ENCODE data around the gene ZNF219. TPM values are rescaled to one million over a fixed set of nuclear protein-coding genes. Genes with fewer than 3 reads are reported as not detected.

Gene ZNF219
- total and polyA plus RNA-seq, 2 of the 13 experiments (the other 11 are each of a cell fraction or from before 2014, with no cell fraction given), result 34.5 to 36.6 TPM

DNA sequence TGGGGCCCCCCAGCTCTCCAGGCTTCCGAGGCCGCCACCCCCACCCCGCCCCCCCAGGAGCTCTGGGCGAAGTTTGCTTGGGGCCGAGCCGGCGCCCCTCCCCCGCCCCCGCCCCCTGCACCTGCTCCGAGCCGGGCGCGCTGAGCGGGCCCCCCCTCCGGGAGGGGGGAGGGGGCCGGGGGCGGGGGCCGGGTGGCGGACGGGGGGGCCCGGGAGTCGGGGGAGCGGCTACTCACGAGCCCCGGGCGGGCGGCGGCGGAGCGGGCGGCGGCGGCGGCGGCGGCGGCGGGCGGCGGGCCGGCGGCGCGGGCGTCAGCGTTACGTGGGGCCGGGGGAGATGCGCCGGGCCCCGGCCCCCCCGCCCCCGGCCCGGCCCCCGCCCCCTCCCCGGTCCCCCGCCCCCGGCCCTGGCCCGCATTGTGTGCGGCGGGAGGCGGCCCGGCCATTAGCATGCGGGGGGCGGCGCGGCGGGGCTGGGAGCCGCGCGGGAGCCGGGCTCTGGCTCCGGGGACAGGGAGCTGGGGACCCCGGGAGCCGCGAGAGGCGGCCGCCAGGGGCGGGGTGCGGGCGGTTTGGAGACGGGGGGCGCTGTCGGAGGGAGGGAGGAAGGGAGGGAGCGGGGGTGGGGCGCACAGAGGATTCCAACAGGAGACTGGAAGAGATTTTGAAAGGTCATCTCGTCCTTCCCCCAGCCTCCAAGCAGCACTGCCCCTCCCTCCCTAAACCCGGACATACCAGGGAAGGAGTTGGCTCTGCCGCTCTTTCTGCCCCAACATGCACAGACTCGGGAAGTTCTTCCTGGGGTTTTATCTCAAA, at the start of gene ZNF219 (continued):
- TF ChIP-seq, protein P1, sequence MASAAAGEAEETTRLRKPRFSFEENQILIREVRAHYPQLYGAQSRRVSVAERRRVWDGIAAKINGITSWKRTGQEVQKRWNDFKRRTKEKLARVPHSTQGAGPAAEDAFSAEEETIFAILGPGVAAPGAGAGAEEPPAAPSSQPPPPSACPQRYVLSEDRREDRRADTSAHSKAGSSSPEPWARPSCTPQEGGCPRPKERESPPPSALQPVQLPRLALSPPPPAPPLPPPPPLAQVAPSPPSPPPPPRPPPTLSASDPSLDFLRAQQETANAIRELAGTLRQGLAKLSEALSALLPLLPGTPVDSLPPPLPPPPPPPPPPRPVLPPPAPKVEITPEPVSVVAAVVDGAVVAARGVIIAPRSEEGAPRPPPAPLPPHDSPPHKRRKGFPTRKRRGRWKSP (CRISPR knock-in tag; IDR thresholded peaks at IDR 0.05), result no peak
- no peak for TF ChIP-seq ZNF773 (CRISPR knock-in tag; IDR thresholded peaks at IDR 0.05; ENCODE audit: borderline replicate concordance)
- no peak for TF ChIP-seq ZNF768 (CRISPR knock-in tag; IDR thresholded peaks at IDR 0.05)
- no peak for TF ChIP-seq FLYWCH1 (CRISPR knock-in tag; IDR thresholded peaks at IDR 0.05)
- TF ChIP-seq IKZF1 (IDR thresholded peaks at IDR 0.05), result no peak
- TF ChIP-seq THAP11 (CRISPR knock-in tag; IDR thresholded peaks at IDR 0.05), result peak; percentile 76
- no peak for TF ChIP-seq SNRNP70 (IDR thresholded peaks at IDR 0.05; ENCODE audit: low read depth, low read length)
- TF ChIP-seq ZNF883 (CRISPR knock-in tag; IDR thresholded peaks at IDR 0.05; ENCODE audit: not compliant biosample characterization), result no peak
- TF ChIP-seq ZSCAN20 (CRISPR knock-in tag; IDR thresholded peaks at IDR 0.05; ENCODE audit: borderline replicate concordance), result no peak
- TF ChIP-seq, protein P2, sequence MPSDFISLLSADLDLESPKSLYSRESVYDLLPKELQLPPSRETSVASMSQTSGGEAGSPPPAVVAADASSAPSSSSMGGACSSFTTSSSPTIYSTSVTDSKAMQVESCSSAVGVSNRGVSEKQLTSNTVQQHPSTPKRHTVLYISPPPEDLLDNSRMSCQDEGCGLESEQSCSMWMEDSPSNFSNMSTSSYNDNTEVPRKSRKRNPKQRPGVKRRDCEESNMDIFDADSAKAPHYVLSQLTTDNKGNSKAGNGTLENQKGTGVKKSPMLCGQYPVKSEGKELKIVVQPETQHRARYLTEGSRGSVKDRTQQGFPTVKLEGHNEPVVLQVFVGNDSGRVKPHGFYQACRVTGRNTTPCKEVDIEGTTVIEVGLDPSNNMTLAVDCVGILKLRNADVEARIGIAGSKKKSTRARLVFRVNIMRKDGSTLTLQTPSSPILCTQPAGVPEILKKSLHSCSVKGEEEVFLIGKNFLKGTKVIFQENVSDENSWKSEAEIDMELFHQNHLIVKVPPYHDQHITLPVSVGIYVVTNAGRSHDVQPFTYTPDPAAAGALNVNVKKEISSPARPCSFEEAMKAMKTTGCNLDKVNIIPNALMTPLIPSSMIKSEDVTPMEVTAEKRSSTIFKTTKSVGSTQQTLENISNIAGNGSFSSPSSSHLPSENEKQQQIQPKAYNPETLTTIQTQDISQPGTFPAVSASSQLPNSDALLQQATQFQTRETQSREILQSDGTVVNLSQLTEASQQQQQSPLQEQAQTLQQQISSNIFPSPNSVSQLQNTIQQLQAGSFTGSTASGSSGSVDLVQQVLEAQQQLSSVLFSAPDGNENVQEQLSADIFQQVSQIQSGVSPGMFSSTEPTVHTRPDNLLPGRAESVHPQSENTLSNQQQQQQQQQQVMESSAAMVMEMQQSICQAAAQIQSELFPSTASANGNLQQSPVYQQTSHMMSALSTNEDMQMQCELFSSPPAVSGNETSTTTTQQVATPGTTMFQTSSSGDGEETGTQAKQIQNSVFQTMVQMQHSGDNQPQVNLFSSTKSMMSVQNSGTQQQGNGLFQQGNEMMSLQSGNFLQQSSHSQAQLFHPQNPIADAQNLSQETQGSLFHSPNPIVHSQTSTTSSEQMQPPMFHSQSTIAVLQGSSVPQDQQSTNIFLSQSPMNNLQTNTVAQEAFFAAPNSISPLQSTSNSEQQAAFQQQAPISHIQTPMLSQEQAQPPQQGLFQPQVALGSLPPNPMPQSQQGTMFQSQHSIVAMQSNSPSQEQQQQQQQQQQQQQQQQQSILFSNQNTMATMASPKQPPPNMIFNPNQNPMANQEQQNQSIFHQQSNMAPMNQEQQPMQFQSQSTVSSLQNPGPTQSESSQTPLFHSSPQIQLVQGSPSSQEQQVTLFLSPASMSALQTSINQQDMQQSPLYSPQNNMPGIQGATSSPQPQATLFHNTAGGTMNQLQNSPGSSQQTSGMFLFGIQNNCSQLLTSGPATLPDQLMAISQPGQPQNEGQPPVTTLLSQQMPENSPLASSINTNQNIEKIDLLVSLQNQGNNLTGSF (CRISPR knock-in tag; IDR thresholded peaks at IDR 0.05), result no peak
- peak; percentile 66 for TF ChIP-seq POLR2G (IDR thresholded peaks at IDR 0.05; ENCODE audit: low read depth, low read length)
- TF ChIP-seq ZNF644 (CRISPR knock-in tag; IDR thresholded peaks at IDR 0.05; ENCODE audit: low read depth), result no peak
- TF ChIP-seq, protein P3, sequence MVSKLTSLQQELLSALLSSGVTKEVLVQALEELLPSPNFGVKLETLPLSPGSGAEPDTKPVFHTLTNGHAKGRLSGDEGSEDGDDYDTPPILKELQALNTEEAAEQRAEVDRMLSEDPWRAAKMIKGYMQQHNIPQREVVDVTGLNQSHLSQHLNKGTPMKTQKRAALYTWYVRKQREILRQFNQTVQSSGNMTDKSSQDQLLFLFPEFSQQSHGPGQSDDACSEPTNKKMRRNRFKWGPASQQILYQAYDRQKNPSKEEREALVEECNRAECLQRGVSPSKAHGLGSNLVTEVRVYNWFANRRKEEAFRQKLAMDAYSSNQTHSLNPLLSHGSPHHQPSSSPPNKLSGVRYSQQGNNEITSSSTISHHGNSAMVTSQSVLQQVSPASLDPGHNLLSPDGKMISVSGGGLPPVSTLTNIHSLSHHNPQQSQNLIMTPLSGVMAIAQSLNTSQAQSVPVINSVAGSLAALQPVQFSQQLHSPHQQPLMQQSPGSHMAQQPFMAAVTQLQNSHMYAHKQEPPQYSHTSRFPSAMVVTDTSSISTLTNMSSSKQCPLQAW (CRISPR knock-in tag; IDR thresholded peaks at IDR 0.05), result no peak
- TF ChIP-seq NFE2 (CRISPR knock-in tag; IDR thresholded peaks at IDR 0.05), result no peak
- TF ChIP-seq SUZ12 (IDR thresholded peaks at IDR 0.05; ENCODE audit: low read depth, low read length), result no peak
- TF ChIP-seq HNRNPK (IDR thresholded peaks at IDR 0.05; ENCODE audit: low read depth, low read length, poor library complexity, severe bottlenecking), result peak; percentile 79
- TF ChIP-seq, protein P4, sequence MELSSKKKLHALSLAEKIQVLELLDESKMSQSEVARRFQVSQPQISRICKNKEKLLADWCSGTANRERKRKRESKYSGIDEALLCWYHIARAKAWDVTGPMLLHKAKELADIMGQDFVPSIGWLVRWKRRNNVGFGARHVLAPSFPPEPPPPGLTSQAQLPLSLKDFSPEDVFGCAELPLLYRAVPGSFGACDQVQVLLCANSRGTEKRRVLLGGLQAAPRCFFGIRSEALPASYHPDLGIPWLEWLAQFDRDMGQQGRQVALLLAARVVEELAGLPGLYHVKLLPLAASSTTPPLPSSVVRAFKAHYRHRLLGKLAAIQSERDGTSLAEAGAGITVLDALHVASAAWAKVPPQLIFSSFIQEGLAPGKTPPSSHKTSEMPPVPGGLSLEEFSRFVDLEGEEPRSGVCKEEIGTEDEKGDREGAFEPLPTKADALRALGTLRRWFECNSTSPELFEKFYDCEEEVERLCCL (CRISPR knock-in tag; IDR thresholded peaks at IDR 0.05; ENCODE audit: borderline replicate concordance), result no peak
- TF ChIP-seq IRF2 (CRISPR knock-in tag; IDR thresholded peaks at IDR 0.05), result no peak
- TF ChIP-seq ZNF749 (CRISPR knock-in tag; IDR thresholded peaks at IDR 0.05; ENCODE audit: borderline replicate concordance), result no peak
- TF ChIP-seq HNRNPH1 (optimal IDR thresholded peaks at IDR 0.05; ENCODE audit: low read depth, low read length), result no peak
- TF ChIP-seq ZKSCAN1 (IDR thresholded peaks at IDR 0.05; ENCODE audit: low read length), result no peak
- no peak for TF ChIP-seq ZNF747 (CRISPR knock-in tag; IDR thresholded peaks at IDR 0.05; ENCODE audit: borderline replicate concordance)

All from HepG2 (cell line).